Measurements from ENCODE around the gene WDR20. TPM values are rescaled to one million over a fixed set of nuclear protein-coding genes. Genes with fewer than 3 reads are reported as not detected.

The WDR20 gene
- polyA plus RNA-seq, 1 of the 3 experiments (the other 2 are of a cell fraction): 12.4 TPM

GRCh38 chr14:102248121-102248520, 108.4 kb downstream of the WDR20 start:
- no peak for TF ChIP-seq USF1 (IDR thresholded peaks at IDR 0.05; ENCODE audit: borderline replicate concordance, low read depth)
- TF ChIP-seq TCF12 (IDR thresholded peaks at IDR 0.05): no peak
- TF ChIP-seq, protein P1, sequence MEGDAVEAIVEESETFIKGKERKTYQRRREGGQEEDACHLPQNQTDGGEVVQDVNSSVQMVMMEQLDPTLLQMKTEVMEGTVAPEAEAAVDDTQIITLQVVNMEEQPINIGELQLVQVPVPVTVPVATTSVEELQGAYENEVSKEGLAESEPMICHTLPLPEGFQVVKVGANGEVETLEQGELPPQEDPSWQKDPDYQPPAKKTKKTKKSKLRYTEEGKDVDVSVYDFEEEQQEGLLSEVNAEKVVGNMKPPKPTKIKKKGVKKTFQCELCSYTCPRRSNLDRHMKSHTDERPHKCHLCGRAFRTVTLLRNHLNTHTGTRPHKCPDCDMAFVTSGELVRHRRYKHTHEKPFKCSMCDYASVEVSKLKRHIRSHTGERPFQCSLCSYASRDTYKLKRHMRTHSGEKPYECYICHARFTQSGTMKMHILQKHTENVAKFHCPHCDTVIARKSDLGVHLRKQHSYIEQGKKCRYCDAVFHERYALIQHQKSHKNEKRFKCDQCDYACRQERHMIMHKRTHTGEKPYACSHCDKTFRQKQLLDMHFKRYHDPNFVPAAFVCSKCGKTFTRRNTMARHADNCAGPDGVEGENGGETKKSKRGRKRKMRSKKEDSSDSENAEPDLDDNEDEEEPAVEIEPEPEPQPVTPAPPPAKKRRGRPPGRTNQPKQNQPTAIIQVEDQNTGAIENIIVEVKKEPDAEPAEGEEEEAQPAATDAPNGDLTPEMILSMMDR (IDR thresholded peaks at IDR 0.05): no peak
- no peak for TF ChIP-seq MXI1 (IDR thresholded peaks at IDR 0.05; ENCODE audit: low read depth, low read length)
- TF ChIP-seq FOSL2 (IDR thresholded peaks at IDR 0.05; ENCODE audit: borderline replicate concordance, low read depth): no peak
- TF ChIP-seq SIN3A (IDR thresholded peaks at IDR 0.05; ENCODE audit: borderline replicate concordance, low read depth, low read length): no peak
- Histone ChIP-seq H2AFZ (ENCODE audit: low read depth) (no peak overlapping the region), H3K27me3 (ENCODE audit: insufficient read depth) (no peaks in the 10 kb centered on the region), H3K9ac (no peak overlapping the region), H4K20me1 (ENCODE audit: insufficient read depth) (no peaks in the 10 kb centered on the region), H3K79me2 (ENCODE audit: insufficient read depth) (no peaks in the 10 kb centered on the region), H3K9me2 (no peaks in the 10 kb centered on the region), H3K4me2 (no peak overlapping the region), H3K9me3 (no peaks in the 10 kb centered on the region), H3F3A (replicated peaks; ENCODE audit: insufficient read depth) (no peaks in the 10 kb centered on the region), H3K36me3 (replicated peaks in 1 of 2; ENCODE audit: control insufficient read depth in 1 of 2, insufficient read depth in 2 of 2, low read length in 1 of 2) (no peaks in the 10 kb centered on the region), H3K4me3 (ENCODE audit: low read depth in 2 of 2, low read length in 1 of 2) (no peak overlapping the region), H3K4me1 (ENCODE audit: control insufficient read depth in 1 of 2, insufficient read depth in 2 of 2, low read depth in 1 of 2, low read length in 1 of 2) (no peaks in the 10 kb centered on the region), H3K27ac (ENCODE audit: low read depth in 2 of 2, low read length in 1 of 2) (no peak overlapping the region)
- ChIA-PET CTCF (no interaction called here), POLR2A (interaction anchor here (0.6 kb wide), 1 partner anchor 20 kb away, joined by 4 read pairs; no protein-coding TSS in a partner anchor)
- no peak for DNase-seq
- 89% methylated on average over 8 of the region's 8 CpGs for WGBS (ENCODE audit: low lambda C conversion rate)

GRCh38 chr14:102249041-102249440, 109.3 kb downstream of the WDR20 start:
- H3K4me1 ChIP-seq (ENCODE audit: control insufficient read depth in 1 of 2, insufficient read depth in 2 of 2, low read depth in 1 of 2, low read length in 1 of 2): no peaks in the 10 kb centered on the region
- no peaks in the 10 kb centered on the region for H3K79me2 ChIP-seq (ENCODE audit: insufficient read depth)
- H3K9me3 ChIP-seq: no peaks in the 10 kb centered on the region
- no peaks in the 10 kb centered on the region for H3K36me3 ChIP-seq (replicated peaks in 1 of 2; ENCODE audit: control insufficient read depth in 1 of 2, insufficient read depth in 2 of 2, low read length in 1 of 2)
- H3K4me3 ChIP-seq (ENCODE audit: low read depth in 2 of 2, low read length in 1 of 2): no peak overlapping the region
- no peak overlapping the region for H2AFZ ChIP-seq (ENCODE audit: low read depth)
- H3K4me2 ChIP-seq: no peak overlapping the region
- no peak overlapping the region for H3K9ac ChIP-seq
- TF ChIP-seq SIN3A (IDR thresholded peaks at IDR 0.05; ENCODE audit: borderline replicate concordance, low read depth, low read length) (no peak), FOXM1 (IDR thresholded peaks at IDR 0.05; ENCODE audit: low read depth) (no peak)
- TF ChIP-seq, protein P1 (IDR thresholded peaks at IDR 0.05): no peak
- TF ChIP-seq, protein P2, sequence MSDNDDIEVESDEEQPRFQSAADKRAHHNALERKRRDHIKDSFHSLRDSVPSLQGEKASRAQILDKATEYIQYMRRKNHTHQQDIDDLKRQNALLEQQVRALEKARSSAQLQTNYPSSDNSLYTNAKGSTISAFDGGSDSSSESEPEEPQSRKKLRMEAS (IDR thresholded peaks at IDR 0.05; ENCODE audit: low read depth): no peak
- H3K27ac ChIP-seq (ENCODE audit: low read depth in 2 of 2, low read length in 1 of 2): no peak overlapping the region
- 91% methylated on average over 12 of the region's 12 CpGs for whole genome bisulfite sequencing (ENCODE audit: low lambda C conversion rate)
- DNase-seq: no peak
- H4K20me1 ChIP-seq (ENCODE audit: insufficient read depth): no peaks in the 10 kb centered on the region
- H3K9me2 ChIP-seq: no peaks in the 10 kb centered on the region
- POLR2A ChIA-PET: no interaction called here
- H3F3A ChIP-seq (replicated peaks; ENCODE audit: insufficient read depth): no peaks in the 10 kb centered on the region
- no peaks in the 10 kb centered on the region for H3K27me3 ChIP-seq (ENCODE audit: insufficient read depth)
- CTCF ChIA-PET: interaction anchor here (1.0 to 1.1 kb wide), 2 partner anchors 10 to 17 kb away, joined by 3 read pairs; no protein-coding TSS in a partner anchor
